Endothelial cell (in vitro differentiated cells): ENCODE measurements around the gene FAM221B. TPM values are rescaled to one million over a fixed set of nuclear protein-coding genes. Genes with fewer than 3 reads are reported as not detected.
A peak's percentile ranks its signal among the peaks of the same experiment; 100 is the strongest.

Source experiments
- DNase-seq: peaks from one replicate; pipeline ENCODE4 v3.0.0; 2021; ENCODE audit warnings: low spot score
- H3K27ac Mint-ChIP-seq: one replicate; pipeline ENCODE4 v1.8.0; 2021; ENCODE audit warnings: mixed read lengths, inconsistent platforms; ENCODE audit not compliant: unreplicated experiment
- H3K27me3 Mint-ChIP-seq: one replicate; pipeline ENCODE4 v1.8.0; 2021; ENCODE audit warnings: mild to moderate bottlenecking, moderate library complexity, mixed read lengths, inconsistent platforms; ENCODE audit not compliant: unreplicated experiment
- H3K36me3 Mint-ChIP-seq: one replicate; pipeline ENCODE4 v1.8.0; 2021; ENCODE audit warnings: mild to moderate bottlenecking, low read depth, mixed read lengths, inconsistent platforms; ENCODE audit not compliant: unreplicated experiment
- H3K4me1 Mint-ChIP-seq: one replicate; pipeline ENCODE4 v1.8.0; 2021; ENCODE audit warnings: mild to moderate bottlenecking, mixed read lengths, inconsistent platforms; ENCODE audit not compliant: unreplicated experiment
- H3K4me3 Mint-ChIP-seq: one replicate; pipeline ENCODE4 v1.8.0; 2021; ENCODE audit warnings: mild to moderate bottlenecking, mixed read lengths, inconsistent platforms; ENCODE audit not compliant: unreplicated experiment
- H3K9me3 Mint-ChIP-seq: one replicate; pipeline ENCODE4 v1.8.0; 2021; ENCODE audit warnings: mixed read lengths, inconsistent platforms; ENCODE audit not compliant: unreplicated experiment
- total RNA-seq: library from RNA; stranded (reverse); fragmentation: NEBNext Ultra II Directional; extraction: Animal tissue kit (Norgen Biotek cat#: 25700); gene quantifications from one replicate; pipeline ENCODE4 v1.2.1, GENCODE V29; 2021; ENCODE audit not compliant: unreplicated experiment
- TF ChIP-seq, protein P1 (sequence below): fragments of 200-600 bp; sonication (generic); IDR thresholded peaks from one replicate; pipeline ENCODE4 v1.5.0; 2021; ENCODE audit warnings: antibody characterized with exemption; ENCODE audit not compliant: unreplicated experiment

FAM221B gene
- total RNA-seq, 1 donor from 2014 or later: not detected

DNA sequence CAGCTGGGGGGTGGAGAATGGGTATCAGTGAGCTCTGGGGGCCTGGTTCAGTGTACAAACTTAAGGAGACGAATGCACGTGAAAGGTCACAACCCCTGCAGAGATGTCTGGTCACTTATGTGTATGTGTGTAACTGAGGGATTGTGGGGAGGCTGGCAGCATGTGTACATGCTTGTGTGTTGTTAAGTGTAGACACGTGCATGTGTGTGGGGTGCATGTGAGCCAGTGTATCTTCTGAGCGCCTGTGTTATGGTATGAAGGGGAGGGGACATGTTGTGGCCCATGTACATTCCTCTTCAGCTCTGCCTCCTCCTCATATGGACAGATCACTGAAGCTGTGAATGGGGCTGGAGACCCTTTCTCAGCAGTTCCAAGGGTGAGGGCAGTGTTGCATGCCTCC lies 2.5 kb upstream of the FAM221B start:
- H3K4me1 Mint-ChIP-seq: peaks cover 39% of the 10 kb centered on the region
- TF ChIP-seq, protein P1, sequence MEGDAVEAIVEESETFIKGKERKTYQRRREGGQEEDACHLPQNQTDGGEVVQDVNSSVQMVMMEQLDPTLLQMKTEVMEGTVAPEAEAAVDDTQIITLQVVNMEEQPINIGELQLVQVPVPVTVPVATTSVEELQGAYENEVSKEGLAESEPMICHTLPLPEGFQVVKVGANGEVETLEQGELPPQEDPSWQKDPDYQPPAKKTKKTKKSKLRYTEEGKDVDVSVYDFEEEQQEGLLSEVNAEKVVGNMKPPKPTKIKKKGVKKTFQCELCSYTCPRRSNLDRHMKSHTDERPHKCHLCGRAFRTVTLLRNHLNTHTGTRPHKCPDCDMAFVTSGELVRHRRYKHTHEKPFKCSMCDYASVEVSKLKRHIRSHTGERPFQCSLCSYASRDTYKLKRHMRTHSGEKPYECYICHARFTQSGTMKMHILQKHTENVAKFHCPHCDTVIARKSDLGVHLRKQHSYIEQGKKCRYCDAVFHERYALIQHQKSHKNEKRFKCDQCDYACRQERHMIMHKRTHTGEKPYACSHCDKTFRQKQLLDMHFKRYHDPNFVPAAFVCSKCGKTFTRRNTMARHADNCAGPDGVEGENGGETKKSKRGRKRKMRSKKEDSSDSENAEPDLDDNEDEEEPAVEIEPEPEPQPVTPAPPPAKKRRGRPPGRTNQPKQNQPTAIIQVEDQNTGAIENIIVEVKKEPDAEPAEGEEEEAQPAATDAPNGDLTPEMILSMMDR: no peak
- H3K27me3 Mint-ChIP-seq: peaks cover 30% of the 10 kb centered on the region
- H3K27ac Mint-ChIP-seq: no peak overlapping the region
- DNase-seq: no peak
- H3K4me3 Mint-ChIP-seq: no peak overlapping the region
- peaks cover 8% of the 10 kb centered on the region for H3K36me3 Mint-ChIP-seq
- H3K9me3 Mint-ChIP-seq: no peaks in the 10 kb centered on the region

DNA sequence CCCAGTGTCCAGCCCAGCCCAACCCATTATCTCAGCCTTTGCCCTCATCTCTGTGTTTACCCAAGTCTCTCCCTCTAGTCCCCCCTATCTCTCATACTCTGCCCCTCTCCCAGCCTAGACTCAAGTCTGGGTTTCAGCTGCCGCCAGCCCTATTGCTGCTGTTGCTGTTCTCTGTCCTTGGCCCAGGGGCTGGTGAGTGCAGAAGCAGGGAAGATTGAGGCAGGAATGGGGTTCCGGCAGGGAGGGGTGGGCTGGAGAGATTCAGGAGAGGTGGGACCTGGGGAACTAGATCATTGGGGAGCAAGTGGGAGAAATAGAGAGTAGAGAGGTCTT lies 1.2 kb upstream of the FAM221B start:
- peak overlapping the region; percentile 90 for H3K4me3 Mint-ChIP-seq
- H3K9me3 Mint-ChIP-seq: no peaks in the 10 kb centered on the region
- H3K4me1 Mint-ChIP-seq: peaks cover 28% of the 10 kb centered on the region

DNA sequence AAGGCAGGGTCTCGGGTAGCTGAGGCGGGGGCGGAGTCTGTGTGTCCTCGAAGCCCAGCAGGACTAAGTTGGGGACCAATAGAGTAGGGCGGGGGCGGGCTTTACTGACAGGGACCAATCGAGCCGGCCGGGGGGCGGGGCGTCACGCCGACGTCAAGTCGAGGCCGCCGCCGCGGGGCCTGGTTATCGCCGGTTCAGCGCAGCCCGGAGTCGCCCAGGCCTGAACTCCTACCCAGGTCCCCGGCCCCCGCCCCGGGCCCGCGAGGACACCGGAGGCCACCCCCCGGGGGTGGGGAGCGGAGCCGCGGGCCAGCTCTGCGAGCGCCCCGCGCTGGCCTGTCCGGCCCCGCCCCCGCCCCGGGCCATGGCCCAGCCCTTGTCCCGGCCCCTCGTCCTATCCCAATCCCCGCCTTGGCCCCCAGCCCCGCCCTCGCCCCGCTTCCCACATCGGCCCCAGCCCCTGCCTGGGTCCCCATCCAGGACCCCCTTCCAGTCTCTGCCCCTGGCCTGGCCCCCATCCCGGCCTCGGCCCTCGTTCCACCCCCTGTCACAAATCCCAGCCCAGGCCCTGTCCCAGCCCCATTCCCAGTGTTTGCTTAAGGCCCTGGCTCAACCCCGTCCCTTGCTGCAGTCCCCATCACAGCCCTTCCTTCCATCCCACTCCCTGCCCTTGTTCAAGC lies 692 bp upstream of the FAM221B start, which contains the start of gene TMEM8B:
TMEM8B (plus strand) TSS at position 145 of the 680 bp plus-strand sequence; CDS start at position 365, 220 bp downstream.
- peaks cover 6% of the 10 kb centered on the region for H3K36me3 Mint-ChIP-seq
- peaks cover 26% of the 10 kb centered on the region for H3K27me3 Mint-ChIP-seq
- H3K27ac Mint-ChIP-seq: peak within 1 kb of the TSS; percentile 92
- no peaks in the 10 kb centered on the region for H3K9me3 Mint-ChIP-seq
- peak within 1 kb of the TSS; percentile 95 for H3K4me3 Mint-ChIP-seq
- peaks cover 23% of the 10 kb centered on the region for H3K4me1 Mint-ChIP-seq
- TF ChIP-seq, protein P1: no peak
- DNase-seq: peak; percentile 94

More for the DNA sequence above, 1.2 kb upstream of the FAM221B start:
- TF ChIP-seq, protein P1: no peak
- no peak for DNase-seq
- Mint-ChIP-seq H3K36me3 (peaks cover 11% of the 10 kb centered on the region), H3K27me3 (peaks cover 28% of the 10 kb centered on the region), H3K27ac (peak overlapping the region; percentile 72)

DNA sequence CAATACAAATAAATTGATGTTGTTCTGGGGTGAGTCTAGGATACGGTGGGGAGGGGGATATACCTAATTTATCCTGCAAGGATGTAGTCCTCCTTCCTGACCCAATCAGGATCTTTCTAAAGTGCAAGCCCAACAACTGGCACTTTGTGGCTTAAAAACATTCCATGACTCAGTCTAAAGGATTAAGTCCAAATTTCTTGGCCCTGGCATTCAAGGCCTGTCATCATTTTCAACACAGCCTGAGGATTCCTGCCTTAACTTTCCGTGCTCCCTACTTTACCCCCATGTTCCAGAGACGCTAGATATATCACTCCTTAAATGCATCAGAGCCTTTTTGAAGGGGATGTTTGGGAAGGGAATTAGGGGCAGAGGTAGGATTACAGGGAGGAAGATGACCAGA lies 1.0 kb downstream of the FAM221B start:
- TF ChIP-seq, protein P1: no peak
- H3K27ac Mint-ChIP-seq: peak overlapping the region; percentile 16
- no peaks in the 10 kb centered on the region for H3K9me3 Mint-ChIP-seq
- peaks cover 19% of the 10 kb centered on the region for H3K27me3 Mint-ChIP-seq
- DNase-seq: no peak
- H3K36me3 Mint-ChIP-seq: peaks cover 3% of the 10 kb centered on the region
- H3K4me1 Mint-ChIP-seq: peaks cover 23% of the 10 kb centered on the region
- H3K4me3 Mint-ChIP-seq: peak overlapping the region; percentile 38

DNA sequence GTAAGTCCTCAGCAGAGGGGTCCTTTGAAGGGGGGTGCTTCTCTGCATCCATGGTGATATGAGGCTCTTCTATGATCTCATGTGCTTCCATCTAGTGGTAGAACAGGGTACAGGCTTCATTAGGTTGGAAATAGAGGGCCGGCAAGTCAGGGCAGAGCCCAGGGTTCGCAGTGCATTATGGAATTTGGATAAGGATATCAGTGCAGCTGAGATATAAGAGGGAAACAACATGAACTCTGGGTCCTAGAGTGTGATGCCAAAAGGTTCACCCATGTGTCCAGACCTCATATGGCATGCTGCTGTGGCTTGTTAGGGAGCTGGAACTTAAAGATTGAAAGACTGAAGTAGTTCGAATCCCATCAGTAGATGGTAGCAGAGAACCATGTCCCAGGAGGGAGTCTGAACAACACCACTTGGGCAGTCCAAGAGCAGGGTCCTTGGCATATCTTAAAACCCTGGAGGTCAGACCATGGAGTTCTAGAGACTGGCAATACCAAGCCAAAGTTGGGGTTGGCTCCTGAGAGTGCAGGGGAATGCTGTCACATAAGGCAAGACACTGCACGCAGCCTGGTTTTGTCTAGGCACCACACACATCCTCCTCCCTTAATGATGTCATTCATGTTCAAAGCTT lies 2.3 kb downstream of the FAM221B start:
- Mint-ChIP-seq H3K4me3 (peak overlapping the region; percentile 53), H3K27me3 (peaks cover 14% of the 10 kb centered on the region), H3K9me3 (no peaks in the 10 kb centered on the region), H3K27ac (no peak overlapping the region), H3K36me3 (peaks cover 3% of the 10 kb centered on the region), H3K4me1 (peaks cover 23% of the 10 kb centered on the region)
- TF ChIP-seq, protein P1: peak; percentile 75
- peak; percentile 48 for DNase-seq
